CD4-positive, alpha-beta T cell treated with Interleukin-6 for 4 hours (primary cell): ENCODE results near the gene RIN2.

Experiments
- DNase-seq: peaks from one replicate; pipeline ENCODE4 v3.0.0-alpha.2; 2020; ENCODE audit warnings: mixed read lengths

Gene RIN2

GRCh38 chr20:19758133-19758500 is at the start of gene RIN2:
Gene RIN2 (plus strand): TSS chr20:19758258. CDS start chr20:19889602, 131,344 bp downstream.
- DNase-seq = no peak

- DNase-seq = no peak
Measured at GRCh38 chr20:19709635-19710335, 48.3 kb upstream of the RIN2 start.

- no peak for DNase-seq
Measured at GRCh38 chr20:19710336-19711120, 47.5 kb upstream of the RIN2 start.

- no peak for DNase-seq
Measured at GRCh38 chr20:19711126-19711525, 46.9 kb upstream of the RIN2 start.

GRCh38 chr20:19712721-19713260 is 45.3 kb upstream of the RIN2 start:
- no peak for DNase-seq

- DNase-seq = no peak
Measured at GRCh38 chr20:19713822-19714578, 44.1 kb upstream of the RIN2 start.

- no peak for DNase-seq
Measured at GRCh38 chr20:19714579-19714840, 43.5 kb upstream of the RIN2 start.

GRCh38 chr20:19715986-19716385 is 42.1 kb upstream of the RIN2 start:
- no peak for DNase-seq

GRCh38 chr20:19718880-19719279 is 39.2 kb upstream of the RIN2 start:
- no peak for DNase-seq

GRCh38 chr20:19720991-19721390 is 37.1 kb upstream of the RIN2 start:
- DNase-seq = no peak

GRCh38 chr20:19723051-19723450 is 35.0 kb upstream of the RIN2 start:
- DNase-seq = no peak

GRCh38 chr20:19723813-19724430 is 34.1 kb upstream of the RIN2 start:
- DNase-seq = no peak

- no peak for DNase-seq
Measured at GRCh38 chr20:19725373-19725772, 32.7 kb upstream of the RIN2 start.

- DNase-seq = no peak
Measured at GRCh38 chr20:19725814-19726525, 32.1 kb upstream of the RIN2 start.

GRCh38 chr20:19727251-19727847 is 30.7 kb upstream of the RIN2 start:
- DNase-seq = no peak

GRCh38 chr20:19729672-19730071 is 28.4 kb upstream of the RIN2 start:
- no peak for DNase-seq

- DNase-seq = no peak
Measured at GRCh38 chr20:19730706-19731105, 27.4 kb upstream of the RIN2 start.

GRCh38 chr20:19734811-19735210 is 23.2 kb upstream of the RIN2 start:
- DNase-seq = no peak

- no peak for DNase-seq
Measured at GRCh38 chr20:19735446-19735845, 22.6 kb upstream of the RIN2 start.

GRCh38 chr20:19737025-19737424 is 21.0 kb upstream of the RIN2 start:
- DNase-seq = no peak

GRCh38 chr20:19738951-19739350 is 19.1 kb upstream of the RIN2 start:
- no peak for DNase-seq

- no peak for DNase-seq
Measured at GRCh38 chr20:19739351-19739750, 18.7 kb upstream of the RIN2 start.
